ENCODE results near the gene CCDC102A. TPM values are rescaled to one million over a fixed set of nuclear protein-coding genes. Genes with fewer than 3 reads are reported as not detected.

The CCDC102A gene
- total RNA-seq, 1 donor = 30.4 TPM

DNA sequence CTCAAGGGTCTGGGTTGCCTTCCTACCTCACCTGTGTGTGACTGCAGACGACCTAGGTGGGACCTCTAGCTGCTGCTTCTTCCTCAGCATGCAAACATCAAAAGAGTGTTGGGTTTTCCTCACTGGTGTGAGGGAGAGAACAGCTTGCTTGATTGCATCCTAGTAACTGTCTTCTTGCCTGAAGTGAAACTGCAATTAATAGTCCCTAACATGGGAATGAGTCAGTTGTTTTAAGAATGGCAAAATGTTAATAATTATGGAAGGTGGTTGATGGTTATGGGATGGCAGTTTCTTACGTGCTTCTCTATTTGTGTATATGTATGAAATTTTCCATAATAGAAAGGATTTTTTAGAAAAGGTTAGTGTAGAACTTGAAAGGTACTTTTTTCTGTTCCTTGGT, 68.0 kb downstream of the CCDC102A start:
- DNase-seq (ENCODE audit: low read depth in 2 of 3, low spot score in 2 of 3) = no peak

GRCh38 chr16:57464523-57464922, 71.8 kb downstream of the CCDC102A start:
- DNase-seq (ENCODE audit: low read depth in 2 of 3, low spot score in 2 of 3) = no peak

- no peak for DNase-seq (ENCODE audit: low read depth in 2 of 3, low spot score in 2 of 3)
Measured at GRCh38 chr16:57462978-57463362, 73.4 kb downstream of the CCDC102A start.

DNA sequence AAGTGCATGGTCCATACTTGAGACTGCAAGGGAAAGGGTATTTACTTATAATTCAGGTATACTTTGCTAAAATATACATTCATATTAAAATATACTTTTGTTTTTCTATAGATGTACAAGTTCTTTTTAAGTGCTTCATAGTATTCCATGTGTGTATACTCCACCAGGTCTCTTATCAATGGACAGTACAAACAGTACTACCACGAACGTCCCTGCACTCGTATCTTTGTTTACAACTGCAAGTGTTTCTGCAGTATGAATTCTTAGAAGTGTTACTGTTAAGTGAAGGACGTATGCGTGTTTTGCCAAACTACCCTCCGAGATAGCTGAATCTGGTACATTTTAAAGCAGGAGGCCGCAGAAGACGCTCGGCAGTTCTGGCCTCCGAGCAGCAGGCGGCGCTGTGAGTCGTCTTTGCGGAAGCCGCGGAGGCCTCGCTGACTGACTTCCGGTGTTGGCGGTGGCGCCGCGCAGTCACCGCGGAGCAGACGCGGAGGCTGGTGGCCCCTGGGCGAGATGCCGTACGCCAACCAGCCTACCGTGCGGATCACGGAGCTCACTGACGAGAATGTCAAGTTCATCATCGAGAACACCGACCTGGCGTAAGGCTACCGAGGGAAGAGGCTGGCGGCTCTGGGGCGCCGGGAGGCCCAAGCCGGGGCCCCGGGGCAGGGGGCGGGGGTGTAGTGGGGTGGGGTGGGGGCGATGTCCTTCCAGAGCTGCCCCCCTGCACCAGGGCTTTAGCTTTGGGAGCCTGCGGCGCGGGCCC, 74.0 kb downstream of the CCDC102A start, which contains the start of gene POLR2C:
TSS of gene POLR2C (plus strand) at position 471 of the 769 bp plus-strand sequence. CDS start at position 517, 46 bp downstream.
- DNase-seq (ENCODE audit: low read depth in 2 of 3, low spot score in 2 of 3) = peak; percentile 88 to 92 (median 91)

Other genes with a start within 250 kb of the CCDC102A start
- not detected for gene CCL22, start 177.8 kb downstream of the CCDC102A start, total RNA-seq
- gene CX3CL1, start 164.1 kb downstream of the CCDC102A start, total RNA-seq = under 0.01 TPM
- not detected for gene CCL17, start 131.8 kb downstream of the CCDC102A start, total RNA-seq
- gene CIAPIN1, start 89.2 kb downstream of the CCDC102A start, total RNA-seq = 33.4 TPM
- gene COQ9, start 89.1 kb downstream of the CCDC102A start, total RNA-seq = 52.0 TPM
- 126 TPM for gene POLR2C, start 73.9 kb downstream of the CCDC102A start, total RNA-seq
- gene DOK4, start 50.1 kb downstream of the CCDC102A start, total RNA-seq = 17.0 TPM
- 15.9 TPM for gene ADGRG5, start 6.1 kb upstream of the CCDC102A start, total RNA-seq
- 93.2 TPM for gene ADGRG1, start 92.1 kb upstream of the CCDC102A start, total RNA-seq
- 2.7 TPM for gene ADGRG3, start 131.7 kb upstream of the CCDC102A start, total RNA-seq
- gene DRC7, start 158.2 kb upstream of the CCDC102A start, total RNA-seq = 0.54 TPM
- 103 TPM for gene KATNB1, start 199.2 kb upstream of the CCDC102A start, total RNA-seq

Data from hematopoietic multipotent progenitor cell (in vitro differentiated cells).